IMR-90 (cell line): Measurements from ENCODE around the gene AKAP6. TPM values are rescaled to one million over a fixed set of nuclear protein-coding genes. Genes with fewer than 3 reads are reported as not detected.

Experiments
- ATAC-seq: fragments of 200-7000 bp; cut with Tn5 transposase; 2 replicates; pipeline ENCODE4 v1.9.1; 2020; ENCODE audit warnings: low read depth, mild to moderate bottlenecking, moderate library complexity
- BruUV-seq: library from RNA; stranded (reverse); fragments of 400-500 nt; replicated peaks from 2 replicates; lab custom pipeline; 2021; lab: Mats Ljungman, UMichigan
- CTCF ChIA-PET: fragments of 300-600 bp; formaldehyde crosslinking; extraction: SDS; loops from one replicate; lab custom pipeline; 2021; ENCODE audit warnings: antibody characterized with exemption; lab: Yijun Ruan, JAX
- POLR2A ChIA-PET: fragments of 300-600 bp; sonication (Branson Sonifier 250); formaldehyde crosslinking; loops from one replicate; lab custom pipeline; 2022; ENCODE audit warnings: antibody characterized with exemption; ENCODE audit not compliant: unreplicated experiment; lab: Charles Lee
- DNase-seq: peaks from one replicate; pipeline ENCODE4 v3.0.0; 2013
- H2AFZ ChIP-seq: replicated peaks from 2 replicates; pipeline ENCODE3; 2013; ENCODE audit warnings: low read length, mild to moderate bottlenecking; ENCODE audit not compliant: poor library complexity
- H2AK5ac ChIP-seq: 2 replicates; pipeline ENCODE4 v1.6.1; 2013; ENCODE audit warnings: low read depth, low read length, inconsistent platforms
- H2AK9ac ChIP-seq: replicated peaks from 2 replicates; pipeline ENCODE3; 2013; ENCODE audit warnings: mild to moderate bottlenecking, low read depth, low read length, moderate library complexity; ENCODE audit not compliant: poor library complexity
- H2BK120ac ChIP-seq: 2 replicates; pipeline ENCODE4 v1.6.1; 2013; ENCODE audit warnings: low read depth, low read length, inconsistent platforms
- H2BK15ac ChIP-seq: 3 replicates; pipeline ENCODE4 v1.6.1; 2013; ENCODE audit warnings: low read depth, low read length, inconsistent platforms
- H2BK20ac ChIP-seq: 2 replicates; pipeline ENCODE4 v1.6.1; 2013; ENCODE audit warnings: low read depth, mild to moderate bottlenecking, inconsistent platforms, low read length, moderate library complexity
- H2BK5ac ChIP-seq: 2 replicates; pipeline ENCODE4 v1.6.1; 2013; ENCODE audit warnings: mild to moderate bottlenecking, low read depth, low read length, inconsistent platforms; ENCODE audit not compliant: poor library complexity, severe bottlenecking
- H3K14ac ChIP-seq: replicated peaks from 2 replicates; pipeline ENCODE4 v1.6.1; 2013; ENCODE audit warnings: low read depth, low read length, inconsistent platforms
- H3K18ac ChIP-seq: 2 replicates; pipeline ENCODE4 v1.6.1; 2013; ENCODE audit warnings: low read depth, low read length, control low read depth
- H3K23ac ChIP-seq: 2 replicates; pipeline ENCODE4 v1.6.1; 2013; ENCODE audit warnings: low read depth, low read length, inconsistent platforms
- H3K27ac ChIP-seq: 2 replicates; pipeline ENCODE4 v1.5.1; 2013; ENCODE audit warnings: mild to moderate bottlenecking, control low read depth, low read length; ENCODE audit not compliant: insufficient read depth
- H3K27me3 ChIP-seq: 2 replicates; pipeline ENCODE4 v1.6.1; 2013; ENCODE audit warnings: low read length; ENCODE audit not compliant: control insufficient read depth, insufficient read depth
- H3K36me3 ChIP-seq: 2 replicates; pipeline ENCODE4 v1.6.1; 2013; ENCODE audit warnings: low read length, mixed read lengths; ENCODE audit not compliant: control insufficient read depth, insufficient read depth
- H3K4ac ChIP-seq: 2 replicates; pipeline ENCODE4 v1.6.1; 2013; ENCODE audit warnings: low read depth, low read length, inconsistent platforms
- H3K4me1 ChIP-seq: 2 replicates; pipeline ENCODE4 v1.6.1; 2013; ENCODE audit warnings: low read length, mixed read lengths; ENCODE audit not compliant: control insufficient read depth, insufficient read depth
- H3K4me2 ChIP-seq: 2 replicates; pipeline ENCODE4 v1.6.1; 2013; ENCODE audit warnings: low read depth, mild to moderate bottlenecking, control low read depth, low read length, moderate library complexity
- H3K4me3 ChIP-seq: 2 replicates; pipeline ENCODE4 v1.5.1; 2013; ENCODE audit warnings: low read depth, mild to moderate bottlenecking, control low read depth, low read length, moderate library complexity; ENCODE audit not compliant: insufficient read depth
- H3K56ac ChIP-seq: 2 replicates; pipeline ENCODE4 v1.6.1; 2013; ENCODE audit warnings: low read length, inconsistent platforms; ENCODE audit not compliant: insufficient read depth; ENCODE audit errors: extremely low read depth
- H3K79me1 ChIP-seq, 2 experiments: 2 replicates each; pipeline ENCODE4 v1.6.1; 2013; ENCODE audit warnings: low read length in 2 of 2, inconsistent platforms in 1 of 2, low read depth in 1 of 2
- H3K9ac ChIP-seq: 2 replicates; pipeline ENCODE4 v1.6.1; 2013; ENCODE audit warnings: low read depth, low read length, control low read depth
- H3K9me1 ChIP-seq: 2 replicates; pipeline ENCODE4 v1.6.1; 2013; ENCODE audit warnings: low read length, inconsistent platforms; ENCODE audit not compliant: insufficient read depth
- H3K9me3 ChIP-seq: 2 replicates; pipeline ENCODE4 v1.6.1; 2013; ENCODE audit warnings: low read length; ENCODE audit not compliant: control insufficient read depth, insufficient read depth
- H4K20me1 ChIP-seq: 2 replicates; pipeline ENCODE4 v1.6.1; 2013; ENCODE audit warnings: low read length, inconsistent platforms; ENCODE audit not compliant: insufficient read depth
- H4K5ac ChIP-seq: 2 replicates; pipeline ENCODE4 v1.6.1; 2013; ENCODE audit warnings: mild to moderate bottlenecking, low read depth, low read length, control low read depth
- H4K8ac ChIP-seq, 2 experiments: 2 replicates each; pipeline ENCODE4 v1.6.1; 2013; ENCODE audit warnings: low read depth in 2 of 2, low read length in 2 of 2, control low read depth in 1 of 2, inconsistent platforms in 1 of 2
- H4K91ac ChIP-seq: 2 replicates; pipeline ENCODE4 v1.6.1; 2013; ENCODE audit warnings: low read depth, low read length, inconsistent platforms; ENCODE audit not compliant: insufficient read depth
- CEBPB ChIP-seq: IDR thresholded peaks from 2 replicates; pipeline ENCODE4 v1.6.1; 2012; ENCODE audit warnings: low read depth, low read length, improper control_type of control experiment
- MAFK ChIP-seq: IDR thresholded peaks from 2 replicates; pipeline ENCODE4 v1.6.1; 2012; ENCODE audit warnings: low read depth, low read length, improper control_type of control experiment
- NFE2L2 ChIP-seq: fragments of 150-350 bp; IDR thresholded peaks from 2 replicates; pipeline ENCODE4 v1.6.1; 2016; ENCODE audit warnings: low read depth, mild to moderate bottlenecking, low read length
- WGBS, 2 experiments: methylation state at CpG; one replicate each; pipeline versions ENCODE4 v1.1.5 to v1.1.7; 2013; ENCODE audit warnings: missing lambda C conversion rate in 2 of 2; ENCODE audit not compliant: insufficient read length in 1 of 2; ENCODE audit errors: extremely low coverage in 2 of 2; 5-methylcytosine and 5-hydroxymethylcytosine counted together
- dilution Hi-C: fragments of 300-500 bp; cut with HindIII; formaldehyde crosslinking; loops from one replicate; pipeline ENCODE4 v1.14.3; 2018; ENCODE audit warnings: low sequenced_read_pairs; ENCODE audit not compliant: unreplicated experiment
- in situ Hi-C: fragments of 300-500 bp; cut with MboI; formaldehyde crosslinking; loops from 3 replicates; pipeline ENCODE4 v1.14.3; 2019; ENCODE audit warnings: low sequenced_read_pairs, inconsistent platforms, mixed read lengths
- intact Hi-C: fragments of 100-400 bp; cut with micrococcal nuclease; formaldehyde crosslinking; loops from 2 replicates; pipeline ENCODE4 v1.10.0; 2022
- polyA plus RNA-seq, 3 experiments: library from polyadenylated mRNA; depleted of rRNA; stranded (reverse); fragments of >200 nt; gene quantifications; 2 replicates each; pipeline ENCODE4 v1.2.3, GENCODE V29; 2012; ENCODE audit warnings: low replicate concordance in 1 of 3
- total RNA-seq: library from RNA; depleted of rRNA; stranded (reverse); fragments of >200 nt; gene quantifications from 2 replicates; pipeline ENCODE4 v1.2.3, GENCODE V29; 2012

Gene AKAP6
- total and polyA plus RNA-seq, 2 of the 4 experiments (the other 2 are of a cell fraction) = 0.22 to 1.6 TPM

DNA sequence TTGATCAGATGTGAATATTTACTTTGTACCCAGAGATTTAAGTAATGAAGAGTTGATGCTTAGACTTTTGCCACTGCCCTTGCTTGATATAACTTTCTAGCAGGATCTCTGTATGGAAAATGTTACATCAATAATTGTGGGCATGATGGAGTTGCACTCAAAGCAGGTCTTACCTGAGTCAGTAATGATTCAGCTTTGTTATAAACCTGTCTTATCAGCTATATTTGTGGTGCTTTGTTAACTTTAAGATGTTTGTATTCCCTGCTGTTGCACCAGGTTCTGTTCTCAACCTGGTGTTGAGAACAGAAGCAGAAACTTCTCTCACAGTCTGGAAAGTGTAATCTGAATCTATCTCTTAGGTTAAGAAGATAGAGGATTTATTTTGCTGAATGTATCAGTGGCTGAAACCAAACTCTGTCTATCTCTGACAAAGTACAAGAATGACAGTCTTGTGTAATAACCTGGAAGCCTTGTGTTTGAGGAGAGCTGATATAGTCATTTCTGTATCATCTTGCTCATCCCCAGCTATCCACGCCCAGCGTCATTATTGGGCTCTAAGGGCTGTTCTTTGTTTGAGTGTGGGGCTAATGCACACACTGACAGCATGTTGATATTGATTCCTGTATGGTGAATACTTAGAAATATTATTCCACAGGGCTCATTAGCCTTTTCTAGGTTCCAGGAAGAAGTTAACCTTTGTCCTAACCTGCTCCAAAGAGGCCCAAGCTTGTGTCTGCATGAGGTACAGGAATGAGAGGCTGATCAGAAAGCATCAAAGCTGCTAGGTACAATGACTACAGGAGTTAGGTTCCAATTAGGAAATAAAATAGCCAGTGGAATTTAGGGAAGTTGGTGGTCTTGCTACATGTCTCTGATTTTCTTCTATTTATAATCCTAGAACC is 3.6 kb downstream of the AKAP6 start:
- no peak overlapping the region for H2BK20ac ChIP-seq
- no peak overlapping the region for H3K14ac ChIP-seq
- POLR2A ChIA-PET = no interaction called here
- H4K20me1 ChIP-seq = no peaks in the 10 kb centered on the region
- intact Hi-C loops (no loop called here), dilution Hi-C loops (no loop called here), in situ Hi-C loops (no loop called here)
- H3K9ac ChIP-seq = no peak overlapping the region
- H3K9me3 ChIP-seq = no peaks in the 10 kb centered on the region
- H2BK15ac ChIP-seq = no peak overlapping the region
- CTCF ChIA-PET = no interaction called here
- H3K36me3 ChIP-seq = no peaks in the 10 kb centered on the region
- no peak overlapping the region for H2AK9ac ChIP-seq
- BruUV-seq = no TSS peak
- H2AK5ac ChIP-seq = no peak overlapping the region
- TF ChIP-seq NFE2L2 = no peak
- TF ChIP-seq MAFK = no peak
- no peak for TF ChIP-seq CEBPB
- H3K27ac ChIP-seq = no peak overlapping the region
- H2BK120ac ChIP-seq = no peak overlapping the region
- no peak overlapping the region for H3K56ac ChIP-seq
- no peaks in the 10 kb centered on the region for H3K79me1 ChIP-seq
- H3K18ac ChIP-seq = no peak overlapping the region
- no peak overlapping the region for H2AFZ ChIP-seq
- no peak overlapping the region for H3K23ac ChIP-seq
- H3K4me3 ChIP-seq = no peak overlapping the region
- no CpG with 5 or more reads among the region's 2 CpGs for WGBS, 2 experiments
- H4K8ac ChIP-seq = no peak overlapping the region
- H3K9me1 ChIP-seq = no peaks in the 10 kb centered on the region
- peaks cover 1% of the 10 kb centered on the region; the same call in 1 of the 2 replicates for H3K27me3 ChIP-seq
- H3K4me2 ChIP-seq = no peak overlapping the region
- H3K4me1 ChIP-seq = no peaks in the 10 kb centered on the region
- H3K4ac ChIP-seq = no peak overlapping the region
- ATAC-seq (no peak), DNase-seq (no peak)
- no peak overlapping the region for H4K91ac ChIP-seq
- H4K5ac ChIP-seq = no peak overlapping the region
- H2BK5ac ChIP-seq = no peak overlapping the region
